Kidney (tissue), 14 donors: ENCODE data around the gene ADGRG1. TPM values are rescaled to one million over a fixed set of nuclear protein-coding genes. Genes with fewer than 3 reads are reported as not detected.
A peak's percentile ranks its signal among the peaks of the same experiment; 100 is the strongest.

Source experiments
- DNase-seq, 5 donors: peaks; one replicate each; pipeline ENCODE4 v3.0.0-alpha.2; 2013 to 2020
- FAIRE-seq: peaks from 2 replicates; lab custom pipeline; 2012; peaks lifted over from hg19 to GRCh38; lab: Jason Lieb, UNC
- H3K27ac ChIP-seq, 2 donors: one replicate each; pipeline ENCODE4 v1.7.0; 2013; ENCODE audit warnings: low read depth in 2 of 2, low read length in 2 of 2, inconsistent platforms in 1 of 2
- H3K27me3 ChIP-seq: one replicate; pipeline ENCODE4 v1.7.1; 2013; ENCODE audit warnings: low read length, inconsistent platforms; ENCODE audit not compliant: control insufficient read depth, insufficient read depth
- H3K36me3 ChIP-seq, 3 donors: one replicate each; pipeline versions ENCODE4 v1.7.0 to v1.7.1; 2013; ENCODE audit warnings: low read length in 3 of 3, control low read depth in 1 of 3, inconsistent platforms in 1 of 3; ENCODE audit not compliant: insufficient read depth in 3 of 3, control insufficient read depth in 2 of 3
- H3K4me1 ChIP-seq, 3 donors: one replicate each; pipeline versions ENCODE4 v1.7.0 to v1.7.1; 2013; ENCODE audit warnings: low read length in 3 of 3, inconsistent platforms in 1 of 3, low read depth in 1 of 3; ENCODE audit not compliant: control insufficient read depth in 2 of 3, insufficient read depth in 2 of 3
- H3K4me3 ChIP-seq, 3 donors: one replicate each; pipeline versions ENCODE4 v1.7.0 to v1.8.1; 2013; ENCODE audit warnings: low read length in 3 of 3, control low read depth in 1 of 3, inconsistent platforms in 1 of 3
- H3K9ac ChIP-seq, 3 donors: one replicate each; pipeline versions ENCODE4 v1.7.0 to v1.7.1; 2013; ENCODE audit warnings: low read length in 3 of 3, control low read depth in 1 of 3, inconsistent platforms in 1 of 3
- H3K9me3 ChIP-seq, 3 donors: one replicate each; pipeline versions ENCODE4 v1.7.0 to v1.7.1; 2013; ENCODE audit warnings: low read length in 3 of 3, control low read depth in 1 of 3, inconsistent platforms in 1 of 3; ENCODE audit not compliant: control insufficient read depth in 2 of 3, insufficient read depth in 1 of 3
- intact Hi-C: fragments of 100-400 bp; cut with DNase I; formaldehyde crosslinking; loops from one replicate; pipeline ENCODE4 v1.11.1; 2022
- polyA plus RNA-seq: library from polyadenylated mRNA; stranded (reverse); fragments of 350-450 nt; fragmentation: Illumina TruSeq; extraction: RNeasy Lipid Tissue Mini Kit (QIAGEN cat#74804); gene quantifications from one replicate; pipeline ENCODE4 v1.2.3, GENCODE V29; 2014; ENCODE audit warnings: low read depth, low replicate concordance; ENCODE audit not compliant: insufficient read depth
- total RNA-seq: library from RNA; stranded (reverse); fragmentation: NEBNext Ultra II Directional; extraction: Animal tissue kit (Norgen Biotek cat#: 25700); gene quantifications from one replicate; pipeline ENCODE4 v1.2.1, GENCODE V29; 2021
- TF ChIP-seq, protein P1 (sequence below): IDR thresholded peaks from 3 replicates; pipeline ENCODE4 v1.5.1; 2012; ENCODE audit warnings: mild to moderate bottlenecking, moderate library complexity, borderline replicate concordance; ENCODE audit not compliant: insufficient read depth; ENCODE audit errors: extremely low read depth
- donor health status: control.
- donor health status: control.
- donor health status: control.
- donor health status: control.
- donor health status: control.
- donor health status: DM: yes; HTN: yes; CAD: no.
- donor health status: Normal renal cell carcinoma (clear cell type).

ADGRG1 gene
- total and polyA plus RNA-seq, 2 donors from 2014 or later, result 188 to 351 TPM

DNA sequence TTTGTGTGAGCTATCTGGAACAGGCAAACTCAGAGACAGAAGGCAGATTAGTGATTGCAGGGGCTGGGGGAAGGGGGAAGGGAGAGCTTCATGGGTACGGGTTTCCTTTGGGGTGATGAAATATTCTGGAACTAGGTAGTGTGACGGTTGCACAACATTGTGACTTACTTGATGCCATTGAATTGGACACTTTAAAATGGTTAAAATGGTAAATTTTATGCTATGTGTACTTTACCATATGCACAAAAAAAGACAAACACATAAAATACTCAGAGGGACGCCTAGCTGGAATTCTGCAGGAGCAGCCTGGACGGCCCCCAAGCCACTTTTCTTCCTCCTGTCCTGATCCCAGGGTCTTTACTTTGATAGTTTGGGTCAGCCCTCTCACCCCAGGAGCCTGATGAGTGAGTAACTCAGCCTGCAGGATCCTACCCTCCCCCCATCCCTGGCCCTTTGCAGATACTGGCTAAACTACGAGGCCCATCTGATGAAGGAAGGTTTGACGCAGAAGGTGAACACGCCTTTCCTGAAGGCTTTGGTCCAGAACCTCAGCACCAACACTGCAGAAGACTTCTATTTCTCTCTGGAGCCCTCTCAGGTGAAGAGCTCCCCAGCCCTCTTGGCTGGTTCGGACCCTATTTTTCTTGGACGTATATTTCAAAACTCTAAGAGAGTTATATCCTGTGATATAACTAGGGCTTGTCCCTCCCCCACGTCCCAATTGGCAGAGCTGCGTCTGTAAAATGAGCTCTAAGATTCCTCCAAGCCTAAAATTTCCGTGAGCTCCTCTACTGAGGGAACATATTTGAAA is 47.5 kb downstream of the ADGRG1 start:
- no peaks in the 10 kb centered on the region for H3K36me3 ChIP-seq
- H3K9me3 ChIP-seq, result no peaks in the 10 kb centered on the region
- no peak overlapping the region for H3K27ac ChIP-seq
- no peak overlapping the region for H3K9ac ChIP-seq
- TF ChIP-seq, protein P1, sequence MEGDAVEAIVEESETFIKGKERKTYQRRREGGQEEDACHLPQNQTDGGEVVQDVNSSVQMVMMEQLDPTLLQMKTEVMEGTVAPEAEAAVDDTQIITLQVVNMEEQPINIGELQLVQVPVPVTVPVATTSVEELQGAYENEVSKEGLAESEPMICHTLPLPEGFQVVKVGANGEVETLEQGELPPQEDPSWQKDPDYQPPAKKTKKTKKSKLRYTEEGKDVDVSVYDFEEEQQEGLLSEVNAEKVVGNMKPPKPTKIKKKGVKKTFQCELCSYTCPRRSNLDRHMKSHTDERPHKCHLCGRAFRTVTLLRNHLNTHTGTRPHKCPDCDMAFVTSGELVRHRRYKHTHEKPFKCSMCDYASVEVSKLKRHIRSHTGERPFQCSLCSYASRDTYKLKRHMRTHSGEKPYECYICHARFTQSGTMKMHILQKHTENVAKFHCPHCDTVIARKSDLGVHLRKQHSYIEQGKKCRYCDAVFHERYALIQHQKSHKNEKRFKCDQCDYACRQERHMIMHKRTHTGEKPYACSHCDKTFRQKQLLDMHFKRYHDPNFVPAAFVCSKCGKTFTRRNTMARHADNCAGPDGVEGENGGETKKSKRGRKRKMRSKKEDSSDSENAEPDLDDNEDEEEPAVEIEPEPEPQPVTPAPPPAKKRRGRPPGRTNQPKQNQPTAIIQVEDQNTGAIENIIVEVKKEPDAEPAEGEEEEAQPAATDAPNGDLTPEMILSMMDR, result no peak
- FAIRE-seq, result no peak
- intact Hi-C loops, result no loop called here
- H3K27me3 ChIP-seq, result no peaks in the 10 kb centered on the region
- no peak overlapping the region for H3K4me3 ChIP-seq
- no peaks in the 10 kb centered on the region for H3K4me1 ChIP-seq
- DNase-seq, result peak in 1 of 5 donors; percentile 47

DNA sequence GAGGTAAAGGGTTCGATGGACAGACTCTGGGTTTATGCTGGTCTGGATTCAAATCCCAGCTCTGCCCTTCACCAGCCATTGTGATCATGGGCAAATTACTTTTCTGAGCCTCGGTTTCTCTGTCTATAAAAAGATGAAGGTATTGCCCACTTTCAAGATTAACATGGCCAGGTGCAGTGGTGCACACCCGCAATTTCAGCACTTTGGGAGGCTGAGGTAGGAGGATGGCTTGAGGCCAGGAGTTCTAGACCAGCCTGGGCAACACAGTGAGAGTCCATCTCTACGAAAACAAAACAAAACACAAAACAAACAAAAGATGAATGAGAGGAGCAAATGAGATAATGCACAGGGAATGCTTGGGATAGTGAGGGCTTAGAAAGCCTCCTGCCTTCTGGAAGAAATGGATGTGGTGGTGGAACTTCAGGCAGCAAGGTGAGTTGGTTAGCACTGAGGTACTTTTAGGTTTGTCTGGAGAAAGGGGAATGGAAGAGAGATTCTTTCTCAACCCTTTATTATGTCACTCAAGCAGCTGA is 48.2 kb downstream of the ADGRG1 start:
- Histone ChIP-seq H3K9me3 (no peaks in the 10 kb centered on the region), H3K27me3 (no peaks in the 10 kb centered on the region), H3K4me3 (no peak overlapping the region), H3K36me3 (no peaks in the 10 kb centered on the region), H3K9ac (no peak overlapping the region), H3K4me1 (no peaks in the 10 kb centered on the region), H3K27ac (no peak overlapping the region)
- TF ChIP-seq, protein P1, result no peak
- intact Hi-C loops, result no loop called here
- DNase-seq (no peak), FAIRE-seq (no peak)

DNA sequence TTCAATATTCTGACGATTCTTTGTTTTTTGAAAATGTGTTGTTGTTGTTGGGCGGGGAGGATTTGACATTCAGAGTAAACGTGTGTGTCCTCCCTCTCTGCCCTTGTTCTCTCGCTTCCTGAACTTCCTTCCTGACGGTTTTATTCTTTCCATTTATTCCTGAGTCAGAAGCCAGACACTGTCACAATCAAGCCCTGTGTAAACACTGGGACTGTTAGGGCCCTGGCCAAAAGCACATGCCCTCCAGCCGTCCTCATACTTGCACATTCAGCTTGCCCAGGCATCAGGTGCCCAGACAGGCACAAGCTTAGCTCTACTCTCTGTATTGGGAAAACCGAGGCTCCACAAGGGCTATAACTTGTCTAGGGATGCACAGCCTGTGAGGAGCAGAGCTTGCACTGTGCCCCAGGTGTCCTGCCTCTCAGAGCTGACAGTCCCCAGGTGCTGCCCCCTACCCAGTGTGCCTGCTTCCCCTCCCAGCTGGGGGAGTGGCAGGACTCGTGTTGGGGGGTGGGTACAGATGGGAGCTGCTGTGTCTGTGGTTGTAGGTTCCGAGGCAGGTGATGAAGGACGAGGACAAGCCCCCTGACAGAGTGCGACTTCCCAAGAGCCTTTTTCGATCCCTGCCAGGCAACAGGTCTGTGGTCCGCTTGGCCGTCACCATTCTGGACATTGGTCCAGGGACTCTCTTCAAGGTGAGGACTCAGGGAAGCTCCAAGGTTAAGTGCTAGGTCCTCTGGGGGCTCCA is 49.4 kb downstream of the ADGRG1 start:
- Histone ChIP-seq H3K27ac (no peak overlapping the region), H3K9ac (no peak overlapping the region), H3K4me3 (no peak overlapping the region), H3K4me1 (no peaks in the 10 kb centered on the region), H3K27me3 (no peaks in the 10 kb centered on the region), H3K9me3 (no peaks in the 10 kb centered on the region), H3K36me3 (no peaks in the 10 kb centered on the region)
- FAIRE-seq (no peak), DNase-seq (no peak)
- intact Hi-C loops, result no loop called here
- TF ChIP-seq, protein P1, result no peak
